ENCODE measurements around the gene SVIL.

- no peak for TF ChIP-seq EZH2 (IDR thresholded peaks at IDR 0.05)
- no peak for TF ChIP-seq POLR2AphosphoS5 (IDR thresholded peaks at IDR 0.05; ENCODE audit: borderline replicate concordance, low read depth, low read length)
- no peak for TF ChIP-seq FOXP2 (optimal IDR thresholded peaks at IDR 0.05; ENCODE audit: control extremely low read depth, extremely low read length, insufficient read depth)
These were observed 55.3 kb downstream of the SVIL start for GRCh38 chr10:29579455-29579970.
